Measurements from ENCODE around the gene ANKH. TPM values are rescaled to one million over a fixed set of nuclear protein-coding genes. Genes with fewer than 3 reads are reported as not detected.

ANKH gene
- total RNA-seq, 1 experiment from 2014 or later, result 4.7 TPM

GRCh38 chr5:14748180-14748900, 123.2 kb downstream of the ANKH start:
- no peak for DNase-seq
- no peaks in the 10 kb centered on the region for H3K36me3 Mint-ChIP-seq (ENCODE audit: insufficient read depth, unreplicated experiment)
- H3K27ac Mint-ChIP-seq (ENCODE audit: unreplicated experiment), result no peak overlapping the region
- TF ChIP-seq CTCF (IDR thresholded peaks at IDR 0.05; ENCODE audit: insufficient read depth in 1 of 2, low read depth in 1 of 2, low read length in 1 of 2, severe bottlenecking in 1 of 2, unreplicated experiment in 1 of 2), result no peak
- no peaks in the 10 kb centered on the region for H3K9me3 ChIP-seq
- H3K9me3 Mint-ChIP-seq (ENCODE audit: unreplicated experiment), result no peaks in the 10 kb centered on the region
- ChIA-PET CTCF (no interaction called here), POLR2A (no interaction called here)
- no peak overlapping the region for H3K4me3 Mint-ChIP-seq (ENCODE audit: unreplicated experiment)
- H3K27me3 Mint-ChIP-seq (ENCODE audit: insufficient read depth, unreplicated experiment), result no peaks in the 10 kb centered on the region
- no peaks in the 10 kb centered on the region for H3K27me3 ChIP-seq (replicated peaks; ENCODE audit: control insufficient read depth, insufficient read depth, low read length)
- no TSS peak for BruUV-seq (replicated peaks)
- H3K36me3 ChIP-seq (ENCODE audit: control insufficient read depth, insufficient read depth, low read length), result no peaks in the 10 kb centered on the region
- peaks cover 17% of the 10 kb centered on the region for H3K4me1 Mint-ChIP-seq (ENCODE audit: low read depth, unreplicated experiment)
- no peak overlapping the region for H3K4me3 ChIP-seq (ENCODE audit: low read depth, low read length)
- peaks cover 10% of the 10 kb centered on the region for H3K4me1 ChIP-seq
- intact Hi-C loops (cut with micrococcal nuclease; ENCODE audit: unreplicated experiment), result no loop called here

GRCh38 chr5:14745753-14746152, 125.8 kb downstream of the ANKH start:
- no peaks in the 10 kb centered on the region for H3K9me3 Mint-ChIP-seq (ENCODE audit: unreplicated experiment)
- CTCF ChIA-PET, result no interaction called here
- H3K9me3 ChIP-seq, result no peaks in the 10 kb centered on the region

DNA sequence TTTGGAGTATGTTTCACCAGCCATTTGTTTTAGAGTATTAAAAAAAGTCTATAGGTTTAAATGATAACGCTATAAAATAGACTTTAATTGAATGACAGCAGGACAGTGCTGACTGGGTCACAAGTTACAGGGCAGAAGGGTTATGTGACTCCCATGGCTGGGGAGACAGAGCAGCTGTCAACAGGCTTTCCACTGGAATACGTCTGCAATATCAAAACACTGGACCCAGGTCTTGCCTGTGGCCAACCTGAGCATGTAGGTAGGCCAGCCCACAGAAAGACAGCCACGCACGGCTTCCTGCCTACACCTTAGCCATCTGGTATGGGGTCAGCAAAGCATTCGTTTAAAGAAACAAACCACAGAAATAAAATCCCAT, 126.4 kb downstream of the ANKH start:
- ChIA-PET CTCF (no interaction called here), POLR2A (no interaction called here)
- no peaks in the 10 kb centered on the region for H3K27me3 Mint-ChIP-seq (ENCODE audit: insufficient read depth, unreplicated experiment)
- no TSS peak for BruUV-seq (replicated peaks)
- no peak for DNase-seq
- TF ChIP-seq CTCF (IDR thresholded peaks at IDR 0.05; ENCODE audit: insufficient read depth in 1 of 2, low read depth in 1 of 2, low read length in 1 of 2, severe bottlenecking in 1 of 2, unreplicated experiment in 1 of 2), result no peak
- H3K27me3 ChIP-seq (replicated peaks; ENCODE audit: control insufficient read depth, insufficient read depth, low read length), result no peaks in the 10 kb centered on the region
- no peaks in the 10 kb centered on the region for H3K4me1 Mint-ChIP-seq (ENCODE audit: low read depth, unreplicated experiment)
- H3K4me3 Mint-ChIP-seq (ENCODE audit: unreplicated experiment), result no peak overlapping the region
- H3K27ac Mint-ChIP-seq (ENCODE audit: unreplicated experiment), result no peak overlapping the region
- H3K4me3 ChIP-seq (ENCODE audit: low read depth, low read length), result no peak overlapping the region
- intact Hi-C loops (cut with micrococcal nuclease; ENCODE audit: unreplicated experiment), result no loop called here
- no peaks in the 10 kb centered on the region for H3K36me3 Mint-ChIP-seq (ENCODE audit: insufficient read depth, unreplicated experiment)
- H3K4me1 ChIP-seq, result no peaks in the 10 kb centered on the region
- no peaks in the 10 kb centered on the region for H3K9me3 ChIP-seq
- no peaks in the 10 kb centered on the region for H3K36me3 ChIP-seq (ENCODE audit: control insufficient read depth, insufficient read depth, low read length)
- no peaks in the 10 kb centered on the region for H3K9me3 Mint-ChIP-seq (ENCODE audit: unreplicated experiment)

More at GRCh38 chr5:14745753-14746152, 125.8 kb downstream of the ANKH start:
- no peak overlapping the region for H3K4me3 Mint-ChIP-seq (ENCODE audit: unreplicated experiment)
- no peak overlapping the region for H3K27ac Mint-ChIP-seq (ENCODE audit: unreplicated experiment)
- H3K27me3 Mint-ChIP-seq (ENCODE audit: insufficient read depth, unreplicated experiment), result no peaks in the 10 kb centered on the region
- no peak for TF ChIP-seq CTCF (IDR thresholded peaks at IDR 0.05; ENCODE audit: insufficient read depth in 1 of 2, low read depth in 1 of 2, low read length in 1 of 2, severe bottlenecking in 1 of 2, unreplicated experiment in 1 of 2)
- H3K4me1 Mint-ChIP-seq (ENCODE audit: low read depth, unreplicated experiment), result peaks cover under 1% of the 10 kb centered on the region
- Histone ChIP-seq H3K36me3 (ENCODE audit: control insufficient read depth, insufficient read depth, low read length) (no peaks in the 10 kb centered on the region), H3K27me3 (replicated peaks; ENCODE audit: control insufficient read depth, insufficient read depth, low read length) (no peaks in the 10 kb centered on the region), H3K4me3 (ENCODE audit: low read depth, low read length) (no peak overlapping the region), H3K4me1 (no peaks in the 10 kb centered on the region)
- no peak for DNase-seq
- no peaks in the 10 kb centered on the region for H3K36me3 Mint-ChIP-seq (ENCODE audit: insufficient read depth, unreplicated experiment)
- intact Hi-C loops (cut with micrococcal nuclease; ENCODE audit: unreplicated experiment), result no loop called here
- POLR2A ChIA-PET, result no interaction called here
- no TSS peak for BruUV-seq (replicated peaks)

Measured in Caco-2 (cell line).